Stimulated activated CD4-positive, alpha-beta T cell treated with anti-CD3 and anti-CD28 coated beads, Interleukin-12 subunit alpha, Interleukin-12 subunit beta, amount 100 ng/mL, for 24 hours (primary cell): ENCODE data around the gene CCL15.
"Not testable (repeated sequence)": the region's sequence is repeated elsewhere in the genome, so short reads cannot be mapped to it uniquely, and the experiment has no call there.

ENCODE experiments used
- DNase-seq, 2 experiments: peaks; one replicate each; pipeline ENCODE4 v3.0.0-alpha.2; 2020; ENCODE audit warnings: low read depth in 2 of 2

Gene CCL15

DNA sequence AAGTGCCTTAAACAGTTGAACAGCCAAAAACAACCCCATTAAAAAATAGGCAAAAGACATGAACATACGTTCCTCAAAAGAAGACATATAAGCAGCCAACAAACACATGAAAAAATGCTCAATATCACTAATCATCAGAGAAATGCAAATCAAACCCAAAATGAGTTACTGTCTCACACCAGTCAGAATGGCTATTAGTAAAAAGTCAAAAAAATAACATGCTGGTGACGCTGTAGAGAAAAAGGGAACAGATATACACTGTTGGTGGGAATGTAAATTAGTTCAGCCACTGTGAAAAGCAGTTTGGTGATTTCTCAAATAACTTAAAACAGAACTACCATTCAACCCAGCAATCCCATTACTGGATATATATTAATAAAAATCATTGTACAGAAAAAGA lies 6.0 kb downstream of the CCL15 start:
- not testable (repeated sequence) for DNase-seq

DNA sequence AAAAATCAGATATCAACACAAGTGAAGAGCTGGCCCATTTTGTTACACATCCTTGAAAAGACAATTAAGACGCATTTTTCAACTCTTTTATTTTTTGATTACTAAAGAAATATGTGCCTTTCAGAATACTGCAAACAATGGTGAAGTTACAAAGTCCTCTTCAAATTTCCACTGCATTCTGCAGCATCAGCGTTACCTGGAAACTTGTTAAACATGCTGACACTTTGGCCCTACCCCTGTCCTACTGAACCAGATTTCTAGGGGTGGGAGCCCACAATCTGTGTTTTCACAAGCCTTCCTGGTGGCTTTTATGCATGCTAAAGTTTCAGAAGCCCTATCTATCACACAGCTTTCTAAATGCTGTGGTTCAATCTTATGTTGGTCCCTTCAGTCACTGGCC lies 10.3 kb downstream of the CCL15 start:
- DNase-seq: no peak

DNA sequence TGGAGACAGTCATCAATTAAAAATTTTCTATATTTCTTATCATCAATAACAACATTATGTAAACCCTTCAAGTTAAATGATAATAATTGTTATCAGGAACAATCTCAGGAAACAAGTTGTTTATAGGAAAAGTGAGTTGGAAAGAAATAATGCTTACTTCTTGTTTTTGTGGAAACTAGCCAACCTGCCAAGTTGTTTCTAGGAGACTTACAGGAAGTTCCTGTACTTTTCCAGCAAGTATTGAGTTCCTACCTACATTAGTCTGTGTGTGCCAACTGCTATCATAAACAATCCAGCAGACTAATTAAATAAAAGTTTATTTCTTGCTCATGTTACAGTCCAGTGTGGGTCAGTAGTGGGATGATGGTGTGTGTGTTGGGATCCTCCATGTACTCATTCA lies 13.2 kb downstream of the CCL15 start:
- DNase-seq: no peak

DNA sequence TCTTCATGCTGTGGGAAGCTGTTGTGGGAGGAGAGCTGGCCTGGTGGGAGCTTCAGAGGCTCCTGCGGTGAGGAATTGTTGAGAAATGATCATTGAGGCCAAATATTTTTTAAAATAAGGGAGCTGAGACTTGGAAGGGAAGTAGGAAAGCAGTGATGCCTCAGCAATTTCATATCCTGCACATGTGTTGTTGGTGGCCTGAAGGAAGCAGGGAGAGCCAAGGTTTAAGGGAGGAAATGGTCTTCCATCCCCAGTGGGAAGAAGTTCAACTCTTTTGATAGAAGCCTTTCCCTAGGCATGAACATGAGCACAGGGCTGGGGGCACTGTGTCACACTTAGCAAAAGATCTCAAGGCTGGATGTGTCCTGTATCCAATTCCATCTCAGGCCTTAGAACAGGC lies 14.7 kb downstream of the CCL15 start, which contains the start of gene CCL14:
CCL14 (minus strand) TSS at position 87 of the 400 bp plus-strand sequence; CDS start at position 7, 80 bp downstream.
- DNase-seq: no peak

DNA sequence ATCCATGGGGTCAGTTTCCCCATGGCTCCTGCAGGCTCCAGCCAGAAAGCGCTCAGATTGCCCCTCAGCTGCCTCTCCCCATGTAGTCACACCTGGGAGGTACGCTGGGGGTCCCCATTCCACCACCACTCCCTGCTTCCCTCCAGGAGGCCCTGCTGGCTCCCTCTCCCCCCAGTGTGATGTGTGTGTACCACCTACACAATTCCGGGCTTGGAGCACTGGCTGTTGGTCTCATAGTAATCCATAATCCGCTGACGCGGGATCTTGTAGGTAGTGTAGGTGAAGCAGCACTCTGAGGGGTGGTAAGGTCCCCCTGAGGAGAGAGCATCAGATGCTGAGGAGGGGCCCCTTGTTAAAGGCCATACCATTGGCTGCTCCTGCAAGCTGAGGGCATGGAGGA lies 17.2 kb downstream of the CCL15 start:
- no peak for DNase-seq

DNA sequence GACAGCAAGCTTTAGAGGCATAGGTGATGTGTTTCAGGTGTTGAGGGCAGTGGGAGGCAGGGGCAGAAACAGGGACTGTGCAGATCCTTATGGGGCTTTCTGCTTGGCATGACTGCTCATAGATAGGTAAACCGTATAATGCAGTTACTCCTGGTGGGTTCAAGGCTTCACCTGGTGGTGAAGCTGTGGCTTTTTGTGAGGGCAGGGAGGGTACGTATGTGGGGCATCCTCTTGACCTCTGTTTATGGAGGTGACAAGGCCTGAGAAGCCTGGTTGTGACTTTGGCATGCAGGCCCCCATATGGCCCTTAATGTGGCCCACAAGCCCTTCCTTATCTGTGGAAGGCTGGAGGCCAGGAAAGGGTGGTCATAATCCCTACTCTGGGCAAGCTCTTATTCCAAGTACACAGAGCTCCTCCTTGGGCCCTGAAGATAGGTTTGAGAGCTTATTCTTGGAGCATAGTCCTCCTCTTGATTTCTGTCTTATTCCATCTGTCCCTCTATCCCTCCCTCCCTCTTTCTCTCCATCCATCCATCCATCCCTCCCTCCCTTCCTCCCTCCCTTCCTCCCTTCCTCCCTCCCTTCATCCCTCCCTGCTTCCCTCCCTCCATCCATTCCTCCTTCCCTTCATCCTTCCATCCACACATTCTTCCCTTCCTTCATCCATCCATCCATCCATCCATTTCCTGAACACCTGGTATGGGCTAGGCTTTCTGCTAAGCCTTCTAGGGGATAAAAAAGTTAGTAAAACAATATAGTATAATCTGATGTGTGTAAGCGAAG lies 18.8 kb downstream of the CCL15 start:
- no peak for DNase-seq

DNA sequence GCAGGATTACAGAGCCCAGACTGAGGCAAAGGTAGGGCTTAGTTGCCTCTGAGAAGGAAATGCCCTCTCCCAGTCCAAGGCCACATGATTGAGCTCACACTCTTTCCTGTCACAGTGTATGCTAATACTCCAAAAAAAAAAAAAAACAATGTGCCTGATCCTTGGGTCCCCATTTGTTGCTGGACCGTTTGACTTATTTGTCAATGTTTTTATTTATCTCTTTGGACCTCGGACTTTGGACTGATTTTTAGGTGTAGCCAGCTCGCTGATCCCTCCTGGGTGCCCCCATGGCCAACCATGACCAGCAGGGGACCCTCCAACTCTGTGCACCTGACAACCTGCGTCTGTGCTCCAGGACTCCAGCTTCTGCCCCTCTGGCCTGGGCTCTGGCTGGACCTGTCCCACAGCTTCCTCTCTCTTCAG lies 19.4 kb downstream of the CCL15 start:
- DNase-seq: no peak

DNA sequence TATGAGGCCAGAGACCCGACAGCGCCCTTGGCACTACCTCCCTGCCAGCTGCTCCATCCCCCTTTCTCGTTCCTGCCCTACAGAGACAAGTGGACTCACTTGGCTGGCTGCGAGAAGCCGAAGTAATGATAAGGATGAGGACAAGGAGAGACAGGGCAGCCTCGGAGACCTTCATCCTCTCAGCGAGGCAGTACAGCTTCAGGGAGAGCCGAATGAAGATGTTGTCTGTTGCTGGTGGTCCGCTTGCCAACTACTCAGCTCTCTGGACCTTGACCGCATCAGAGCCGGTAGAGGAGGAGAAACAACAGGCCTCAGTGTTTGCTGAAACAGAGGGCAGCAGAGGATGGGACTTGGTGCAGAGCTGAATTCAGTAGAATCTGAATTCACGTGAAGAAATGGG lies 20.1 kb downstream of the CCL15 start, which contains the start of gene CCL16:
CCL16 (minus strand) TSS at position 252 of the 400 bp plus-strand sequence; CDS start at position 175, 77 bp downstream.
- no peak for DNase-seq

DNA sequence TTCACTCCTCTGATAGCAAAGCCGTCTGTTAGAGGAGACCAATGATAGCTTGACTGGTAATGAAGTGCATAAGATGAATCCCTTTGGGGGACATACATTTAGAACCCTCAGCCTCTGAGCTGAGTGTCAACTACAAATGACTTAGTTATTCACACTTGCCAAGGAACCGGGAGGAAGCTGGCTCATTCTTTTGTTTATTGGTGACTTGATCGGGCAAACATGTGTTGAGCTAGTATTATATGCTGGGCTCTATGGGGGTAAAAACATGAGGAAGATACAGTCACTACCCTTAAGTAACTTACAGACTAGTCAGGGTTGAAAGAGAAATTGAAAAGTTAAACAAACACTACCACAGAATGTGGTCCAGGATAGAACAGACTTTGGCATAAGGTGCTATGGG lies 23.0 kb downstream of the CCL15 start:
- DNase-seq: no peak

DNA sequence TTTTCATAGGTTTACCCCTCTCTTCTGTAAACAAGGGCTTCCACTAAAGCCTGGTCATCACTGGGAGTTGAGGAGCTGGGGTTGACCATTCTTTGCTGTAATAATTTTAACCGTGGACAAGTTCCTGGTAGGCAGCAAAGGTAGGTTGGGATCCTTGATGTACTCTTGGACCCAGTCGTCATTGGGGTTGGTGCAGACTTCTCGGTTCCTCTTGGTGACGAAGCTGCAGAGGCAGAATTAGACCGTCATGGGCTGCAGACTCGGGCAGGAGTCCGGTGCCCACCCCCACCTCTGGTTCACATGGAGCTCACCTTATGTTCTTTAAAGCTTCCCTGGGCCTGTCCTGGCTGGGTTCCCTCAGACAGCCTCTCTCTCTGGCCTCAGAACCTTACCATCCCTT lies 23.8 kb downstream of the CCL15 start:
- DNase-seq: no peak

DNA sequence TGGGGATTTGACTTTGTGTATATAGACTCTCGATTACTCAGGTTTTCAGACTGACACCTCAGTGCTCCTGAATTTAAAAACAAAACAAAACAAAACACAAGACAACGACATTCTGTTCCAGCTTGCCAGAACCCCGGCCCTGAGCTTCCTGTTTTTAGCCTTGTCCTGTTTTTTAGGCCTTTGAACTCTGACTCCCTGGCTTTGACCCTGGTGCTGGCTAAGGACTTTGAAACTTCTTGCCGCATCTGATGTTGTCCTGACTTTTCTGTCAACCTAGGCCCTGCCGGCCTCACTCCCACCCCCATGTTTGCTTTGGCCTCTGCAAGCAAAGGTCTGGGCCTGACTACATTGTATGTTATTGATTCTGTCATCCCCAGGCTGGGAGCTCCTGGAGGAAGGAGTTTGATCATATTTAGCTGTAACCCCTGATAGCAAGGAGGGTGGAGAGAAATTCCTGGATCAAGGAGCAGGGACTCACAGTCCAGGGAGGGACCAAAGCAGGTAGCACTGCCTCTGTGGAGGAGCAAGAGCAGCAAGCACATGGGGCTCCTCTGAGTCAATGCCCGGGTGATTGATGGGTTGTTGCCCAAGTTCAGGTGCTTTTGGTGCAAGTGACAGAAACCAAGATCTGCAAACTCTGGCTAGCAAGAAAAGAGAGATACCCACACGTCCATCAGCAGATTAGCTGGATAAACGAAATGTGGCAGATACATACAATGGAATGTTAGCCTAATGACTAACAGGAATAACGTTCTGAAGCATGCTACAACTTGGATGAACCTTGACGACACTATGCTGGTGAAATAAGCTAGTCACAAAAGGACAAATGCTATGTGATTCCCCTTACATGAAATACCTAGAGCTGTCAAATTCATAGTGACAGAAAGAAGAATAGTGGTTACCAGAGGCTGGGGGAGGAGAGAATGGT lies 27.8 kb downstream of the CCL15 start:
- DNase-seq: no peak

DNA sequence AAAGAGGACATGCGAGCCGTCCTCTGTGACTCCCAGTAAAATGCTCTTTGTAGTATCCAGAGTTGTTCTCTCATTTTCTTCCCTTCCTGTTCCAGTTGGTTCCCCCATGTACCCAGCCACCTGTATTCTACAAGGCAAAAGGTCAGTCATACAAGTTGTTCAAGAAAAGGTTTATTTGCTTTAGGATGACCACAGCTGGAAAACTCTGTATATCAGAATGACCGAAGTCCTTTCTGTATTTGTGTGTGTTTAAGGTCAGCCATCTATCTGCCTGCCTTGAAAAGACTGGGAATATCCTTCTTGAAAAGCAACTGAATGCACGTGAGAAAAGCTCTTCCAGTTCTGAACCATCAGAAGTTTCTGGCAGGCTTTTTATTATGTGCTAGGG lies 28.4 kb downstream of the CCL15 start:
- DNase-seq: no peak

DNA sequence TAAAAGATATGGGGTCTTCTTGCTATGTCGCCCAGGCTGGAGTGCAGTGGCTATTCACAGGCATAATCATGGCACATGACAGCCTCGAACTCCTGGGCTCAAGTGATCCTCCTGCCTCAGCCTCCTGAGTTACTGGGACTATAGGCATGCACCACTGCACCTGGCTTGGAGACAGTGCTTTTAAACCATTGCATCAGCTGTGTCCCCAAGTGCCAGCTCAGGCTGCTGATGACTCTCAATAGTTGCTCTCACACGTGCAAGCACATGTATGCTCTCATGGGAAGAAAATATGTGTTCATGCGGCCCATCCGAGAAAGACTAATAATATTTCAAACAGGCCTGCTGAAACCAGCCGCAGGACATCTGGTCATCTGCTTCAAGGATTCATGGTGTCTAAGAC lies 28.8 kb downstream of the CCL15 start:
- no peak for DNase-seq

DNA sequence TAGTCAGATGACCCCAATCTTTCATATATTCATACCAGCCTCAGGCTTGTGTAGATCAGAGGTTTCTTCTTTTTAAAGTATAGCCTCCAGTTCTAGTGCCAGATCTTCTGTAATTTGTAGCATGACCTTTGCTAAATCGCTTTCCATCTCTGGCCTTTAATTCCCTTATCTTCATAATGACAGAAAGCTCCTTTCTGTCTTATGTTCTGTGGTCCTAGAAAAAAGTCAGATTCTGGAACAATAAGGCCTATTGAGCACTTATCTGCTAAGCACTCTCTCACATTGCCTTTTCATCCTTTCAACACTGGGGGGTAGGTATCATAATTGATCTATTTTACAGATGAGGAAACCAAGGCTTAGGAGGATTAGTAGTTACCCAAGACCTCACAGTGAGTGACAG lies 29.3 kb downstream of the CCL15 start:
- no peak for DNase-seq

DNA sequence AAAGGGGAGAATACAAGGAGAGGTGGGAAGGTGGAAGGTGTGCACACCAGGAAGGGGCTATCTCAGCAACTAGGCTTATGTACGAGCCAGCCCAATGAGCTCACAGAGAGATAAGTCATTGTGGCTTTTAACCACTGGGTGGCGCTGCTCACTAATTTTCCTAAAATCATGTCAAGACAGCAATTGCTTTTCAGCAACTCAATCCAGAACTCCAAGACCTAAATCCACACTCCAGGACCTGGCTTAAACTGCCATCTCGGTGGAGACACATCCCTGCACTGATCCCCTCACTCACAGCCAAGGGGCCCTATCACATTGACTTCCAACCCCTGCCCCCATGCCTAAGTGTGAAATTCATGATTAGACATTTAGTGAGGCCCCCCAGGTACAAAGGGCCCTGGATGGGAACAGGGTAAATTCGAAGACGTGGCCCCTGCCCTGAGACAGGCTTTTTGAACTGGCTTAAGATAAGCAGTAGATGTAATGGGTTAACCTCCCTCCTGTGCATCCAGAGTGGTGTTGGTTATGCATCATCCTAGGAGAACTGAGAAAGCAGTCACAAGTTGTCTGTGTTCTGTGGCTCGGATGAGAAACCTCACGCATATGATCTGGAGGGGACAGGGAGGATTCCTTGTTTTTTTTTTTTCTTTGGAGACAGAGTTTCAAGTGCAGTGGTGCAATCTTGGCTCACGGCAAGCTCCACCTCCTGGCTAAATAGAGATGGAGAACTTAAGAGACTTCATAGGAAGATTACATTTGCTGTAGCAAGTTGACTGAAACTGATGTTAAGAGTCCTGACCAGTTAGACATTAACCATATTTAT lies 31.6 kb downstream of the CCL15 start:
- peak; percentile 33 to 76 for DNase-seq

DNA sequence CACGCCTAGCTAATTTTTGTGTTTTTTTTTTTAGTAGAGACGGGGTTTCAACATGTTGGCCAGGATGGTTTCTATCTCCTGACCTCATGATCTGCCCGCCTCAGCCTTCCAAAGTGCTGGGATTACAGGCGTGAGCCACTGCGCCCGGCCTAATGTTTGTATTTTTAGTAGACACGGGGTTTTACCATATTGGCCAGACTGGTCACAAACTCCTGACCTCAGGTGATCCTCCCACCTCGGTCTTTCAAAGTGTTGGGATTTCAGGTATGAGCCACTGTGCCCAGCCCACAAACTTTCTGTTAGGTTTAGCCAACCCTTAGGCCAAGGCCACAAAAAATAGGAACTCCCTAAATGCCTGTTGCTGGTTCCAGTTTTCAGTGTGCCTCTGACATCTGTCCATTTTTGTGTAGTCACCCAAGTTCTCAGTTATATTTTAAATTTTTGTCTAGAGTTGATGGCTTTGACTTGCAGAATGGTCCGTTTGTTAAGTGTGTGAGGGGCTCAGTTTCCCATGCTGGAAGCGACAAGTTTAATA lies 32.8 kb downstream of the CCL15 start:
- DNase-seq: no peak

DNA sequence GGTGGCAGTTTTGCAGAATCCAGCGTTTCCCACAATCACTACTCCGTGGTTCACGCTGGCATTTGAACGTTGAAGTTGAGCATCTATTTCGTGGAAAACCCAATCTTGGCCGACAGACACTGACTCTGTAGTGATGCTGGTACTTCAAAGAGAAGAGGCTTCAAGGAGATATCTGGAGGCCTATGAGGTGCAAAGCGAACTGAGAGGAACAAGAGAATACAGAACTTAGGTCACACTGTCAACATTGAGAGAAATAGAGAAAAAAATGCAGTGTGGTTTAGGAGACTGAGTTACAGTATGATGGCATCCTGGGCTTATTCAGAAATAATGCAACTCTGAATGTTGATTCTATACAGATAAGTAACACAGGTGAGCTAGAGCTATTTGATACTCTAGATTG lies 36.1 kb downstream of the CCL15 start:
- no peak for DNase-seq

DNA sequence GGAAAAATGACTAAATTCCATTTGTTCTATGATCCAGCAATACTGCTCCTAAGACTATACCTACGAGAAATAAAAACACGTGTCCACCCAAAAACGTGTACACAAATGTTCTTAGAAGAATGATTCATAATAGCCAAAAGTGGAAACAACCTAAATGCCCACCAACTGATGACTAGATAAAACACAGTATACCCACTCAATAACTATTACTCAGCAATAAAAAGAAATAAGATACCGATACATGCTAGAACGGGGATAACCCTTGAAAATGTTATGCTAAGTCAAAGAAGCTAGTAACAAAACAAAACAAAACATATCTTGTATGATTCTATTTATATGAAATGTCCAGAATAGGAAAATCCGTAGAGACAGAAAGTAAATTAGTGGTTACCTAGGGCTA lies 37.7 kb downstream of the CCL15 start:
- DNase-seq: no peak

DNA sequence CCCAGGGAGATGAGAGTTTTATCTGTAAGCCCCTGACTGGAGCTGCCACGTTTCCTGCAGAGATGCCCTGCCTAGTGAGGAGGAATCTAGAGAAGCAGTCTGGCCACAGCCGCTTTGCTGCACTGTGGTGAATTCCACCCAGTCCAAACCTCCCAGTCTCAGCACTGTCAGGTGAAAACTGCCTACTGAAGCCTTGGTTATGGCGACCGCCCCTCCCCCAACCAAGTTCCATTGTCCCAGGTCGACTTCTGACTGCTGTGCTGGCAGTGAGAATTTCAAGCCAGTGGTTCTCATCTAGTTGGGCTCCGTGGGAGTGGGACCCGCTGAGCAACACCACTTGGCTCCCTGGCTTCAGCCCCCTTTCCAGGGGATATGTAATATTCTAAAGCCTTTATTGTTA lies 47.6 kb downstream of the CCL15 start:
- no peak for DNase-seq

DNA sequence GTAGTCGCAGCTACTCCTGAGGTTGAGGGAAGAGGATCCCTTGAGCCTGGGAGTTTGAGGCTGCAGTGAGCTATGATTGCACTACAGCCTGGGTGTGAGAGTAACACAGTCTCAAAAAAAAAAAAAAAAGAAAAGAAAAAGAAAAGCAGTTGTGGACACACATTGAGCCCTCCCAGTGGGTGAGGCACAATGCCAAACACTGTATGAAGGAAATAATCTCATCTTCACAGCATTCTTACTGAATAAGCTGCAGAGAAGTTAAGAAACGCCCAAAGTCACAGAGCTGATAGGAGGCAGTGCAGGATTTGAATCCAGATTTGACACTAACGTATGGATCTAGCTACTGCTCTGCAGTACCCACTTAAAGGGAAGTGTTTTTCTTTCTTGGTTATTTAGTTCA lies 52.0 kb downstream of the CCL15 start:
- DNase-seq: no peak

DNA sequence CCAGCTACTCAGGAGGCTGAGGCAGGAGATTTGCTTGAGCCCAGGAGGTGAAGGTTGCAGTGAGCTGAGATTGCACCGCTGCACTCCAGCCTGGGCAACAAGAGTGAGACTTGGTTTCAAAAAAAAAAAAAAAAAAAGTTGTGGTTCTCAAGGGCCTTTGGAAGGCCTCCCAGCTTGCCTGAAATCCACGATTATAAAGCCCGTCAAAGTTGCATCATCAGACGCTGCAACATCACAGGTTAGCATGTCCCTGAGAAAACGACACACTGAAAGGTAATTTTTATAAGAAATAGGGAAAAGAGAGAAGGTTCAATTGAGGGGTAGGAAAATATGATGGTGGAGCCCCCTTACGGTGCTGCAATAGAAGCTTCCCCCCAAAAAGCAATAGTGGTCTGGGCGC lies 53.3 kb downstream of the CCL15 start:
- DNase-seq: no peak
